SH-SY5Y (cell line): Measurements from ENCODE around the gene HRH4.

Experiments used
- GATA2 ChIP-seq: IDR thresholded peaks from 2 replicates; pipeline ENCODE4 v1.6.1; 2011; ENCODE audit warnings: mild to moderate bottlenecking, low read depth, low read length
- GATA3 ChIP-seq: IDR thresholded peaks from 2 replicates; pipeline ENCODE4 v1.6.1; 2011; ENCODE audit warnings: low read depth, mild to moderate bottlenecking, low read length, moderate library complexity

HRH4 gene

GRCh38 chr18:24504401-24504800, 44.0 kb downstream of the HRH4 start:
- no peak for TF ChIP-seq GATA3
- TF ChIP-seq GATA2 = no peak

GRCh38 chr18:24506175-24506574, 45.7 kb downstream of the HRH4 start:
- no peak for TF ChIP-seq GATA2
- no peak for TF ChIP-seq GATA3

GRCh38 chr18:24509435-24509834, 49.0 kb downstream of the HRH4 start:
- TF ChIP-seq GATA2 = no peak
- no peak for TF ChIP-seq GATA3

DNA sequence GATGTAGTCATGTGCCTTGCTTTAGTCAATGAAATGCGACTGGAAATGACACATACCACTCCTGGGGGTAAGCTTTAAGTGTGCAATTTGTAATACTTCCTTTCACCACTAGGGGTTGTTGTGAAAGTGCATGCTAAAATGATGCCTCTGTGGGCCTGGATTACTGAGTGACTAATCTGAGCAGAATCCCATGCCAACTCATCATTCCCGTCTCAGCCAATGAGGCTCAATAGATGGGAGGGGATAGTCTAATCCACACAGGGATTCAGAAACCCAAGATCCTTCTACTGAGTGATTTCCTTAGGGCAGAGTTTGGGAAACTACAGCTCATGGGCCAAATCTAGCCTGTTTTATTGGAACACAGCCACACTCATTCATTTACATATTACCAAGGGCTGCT, 54.0 kb downstream of the HRH4 start:
- TF ChIP-seq GATA3 = no peak
- TF ChIP-seq GATA2 = no peak

- TF ChIP-seq GATA2 (no peak), GATA3 (no peak)
These were observed 55.3 kb downstream of the HRH4 start for GRCh38 chr18:24515721-24516120.

DNA sequence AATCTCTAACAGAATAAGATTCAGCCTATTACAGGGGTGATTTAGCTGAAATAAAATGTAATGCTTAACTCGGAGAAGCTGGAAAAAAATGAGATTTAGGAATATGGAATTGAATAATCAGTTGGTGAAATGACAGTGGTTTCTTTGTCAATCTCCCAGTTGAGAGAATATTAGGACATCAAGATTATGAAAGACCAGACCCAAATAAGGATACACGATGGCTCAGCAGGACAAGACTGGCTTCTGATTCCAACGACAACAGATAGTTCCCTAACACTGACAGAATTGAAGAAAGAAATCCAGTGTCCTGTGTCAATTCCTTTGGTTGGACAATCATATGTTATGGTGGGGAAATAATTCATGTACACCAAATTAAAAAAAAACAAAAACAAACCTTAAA, 55.8 kb downstream of the HRH4 start:
- TF ChIP-seq GATA2 (no peak), GATA3 (no peak)

- TF ChIP-seq GATA3 = no peak
- no peak for TF ChIP-seq GATA2
These were observed 57.1 kb downstream of the HRH4 start for GRCh38 chr18:24517554-24517953.

GRCh38 chr18:24518596-24518995, 58.2 kb downstream of the HRH4 start:
- TF ChIP-seq GATA2 (no peak), GATA3 (no peak)
